ENCODE data around the gene PRPF38A.

PRPF38A gene

GRCh38 chr1:52404116-52404974 lies at the start of gene PRPF38A, which contains the start of gene ORC1:
Gene PRPF38A, plus strand, starts transcription at chr1:52404602. Its CDS starts 148 bp downstream, at chr1:52404750.
Gene ORC1, minus strand, starts transcription at chr1:52404423. Its CDS starts 2,200 bp downstream, at chr1:52402223.
- DNase-seq (ENCODE audit: low read depth), result peak; percentile 94
- peak; percentile 71 for TF ChIP-seq CTCF (IDR thresholded peaks at IDR 0.05; ENCODE audit: low read depth, low read length, missing control alignments)
- peak within 1 kb of the TSS; percentile 94 for H3K4me3 ChIP-seq (ENCODE audit: low read depth, low read length)

GRCh38 chr1:52355436-52355835 lies 49.0 kb upstream of the PRPF38A start:
- no peak for TF ChIP-seq CTCF (IDR thresholded peaks at IDR 0.05; ENCODE audit: low read depth, low read length, missing control alignments)
- DNase-seq (ENCODE audit: low read depth), result no peak
- H3K4me3 ChIP-seq (ENCODE audit: low read depth, low read length), result no peak overlapping the region

GRCh38 chr1:52355847-52356505 lies 48.4 kb upstream of the PRPF38A start:
- DNase-seq (ENCODE audit: low read depth), result no peak
- no peak for TF ChIP-seq CTCF (IDR thresholded peaks at IDR 0.05; ENCODE audit: low read depth, low read length, missing control alignments)
- no peak overlapping the region for H3K4me3 ChIP-seq (ENCODE audit: low read depth, low read length)

- no peak for DNase-seq (ENCODE audit: low read depth)
- no peak for TF ChIP-seq CTCF (IDR thresholded peaks at IDR 0.05; ENCODE audit: low read depth, low read length, missing control alignments)
- no peak overlapping the region for H3K4me3 ChIP-seq (ENCODE audit: low read depth, low read length)
Measured at GRCh38 chr1:52356818-52357355, 47.5 kb upstream of the PRPF38A start.

GRCh38 chr1:52357397-52357796 lies 47.0 kb upstream of the PRPF38A start:
- no peak for DNase-seq (ENCODE audit: low read depth)
- no peak overlapping the region for H3K4me3 ChIP-seq (ENCODE audit: low read depth, low read length)
- no peak for TF ChIP-seq CTCF (IDR thresholded peaks at IDR 0.05; ENCODE audit: low read depth, low read length, missing control alignments)

- H3K4me3 ChIP-seq (ENCODE audit: low read depth, low read length), result no peak overlapping the region
- no peak for DNase-seq (ENCODE audit: low read depth)
- TF ChIP-seq CTCF (IDR thresholded peaks at IDR 0.05; ENCODE audit: low read depth, low read length, missing control alignments), result no peak
Measured at GRCh38 chr1:52358851-52359497, 45.4 kb upstream of the PRPF38A start.

All from GM12864 (cell line).